Activated CD4-positive, alpha-beta T cell treated with anti-CD3 and anti-CD28 coated beads for 24 hours (primary cell): ENCODE measurements around the gene SERAC1.

Experiments
- DNase-seq, 2 donors: peaks; one replicate each; pipeline ENCODE4 v3.0.0-alpha.2; 2020; ENCODE audit warnings: low read depth in 2 of 2

SERAC1 gene

DNA sequence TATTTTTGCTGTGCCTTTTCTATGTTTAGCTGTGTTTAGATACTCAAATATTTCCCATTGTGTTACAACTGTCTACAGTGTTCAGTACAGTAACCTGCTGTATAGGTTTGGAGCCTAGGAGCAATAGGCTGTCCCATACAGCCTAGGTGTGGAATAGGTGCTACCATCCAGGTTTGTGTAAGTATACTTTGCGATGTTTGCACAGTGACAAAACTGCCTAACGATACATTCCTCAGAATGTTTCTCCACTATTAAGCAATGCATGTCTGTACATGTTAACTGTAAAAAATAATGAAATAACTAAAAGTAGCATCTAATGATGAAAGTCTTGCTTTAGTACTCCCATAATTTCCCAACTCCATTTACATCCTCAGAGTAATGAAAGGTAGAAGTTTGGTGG is 46.0 kb downstream of the SERAC1 start:
- no peak for DNase-seq

DNA sequence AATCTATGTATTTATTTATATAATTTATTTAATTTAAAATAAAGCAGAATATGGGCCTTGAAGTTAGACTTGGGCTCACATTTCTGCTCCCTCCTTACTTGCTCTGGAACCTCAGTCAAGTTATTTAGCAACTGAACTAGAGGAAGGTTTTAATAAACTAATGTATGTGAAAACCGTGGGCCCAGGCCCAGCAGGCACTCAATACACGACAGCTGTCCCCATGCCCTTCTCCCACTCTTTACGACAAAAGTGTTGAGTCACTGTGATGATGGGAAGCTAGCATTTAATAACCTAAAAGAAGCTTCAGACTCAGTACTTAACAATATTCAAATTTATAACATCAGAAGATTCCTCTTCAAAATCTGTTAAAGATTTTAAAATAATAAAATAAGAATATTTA is 46.7 kb downstream of the SERAC1 start:
- DNase-seq, result no peak

DNA sequence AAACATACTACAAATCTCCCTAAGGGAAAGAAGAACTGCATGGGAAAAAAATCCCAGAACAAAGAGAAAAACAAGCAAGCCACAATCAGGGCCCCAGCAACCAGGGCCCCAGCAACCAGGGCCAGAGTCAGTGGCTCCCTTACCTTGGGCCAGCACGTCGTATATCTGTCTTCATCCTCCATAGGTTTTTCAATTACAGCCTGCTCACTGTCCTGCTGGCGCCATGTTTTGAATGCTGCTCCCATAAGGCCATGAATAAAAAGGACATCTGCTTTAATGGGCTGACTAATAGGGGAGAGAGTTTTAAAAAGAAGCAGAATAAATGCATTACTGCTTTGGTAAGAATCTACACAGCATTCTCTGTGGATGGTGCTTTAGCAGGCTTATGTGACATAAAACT is 49.2 kb downstream of the SERAC1 start:
- no peak for DNase-seq

DNA sequence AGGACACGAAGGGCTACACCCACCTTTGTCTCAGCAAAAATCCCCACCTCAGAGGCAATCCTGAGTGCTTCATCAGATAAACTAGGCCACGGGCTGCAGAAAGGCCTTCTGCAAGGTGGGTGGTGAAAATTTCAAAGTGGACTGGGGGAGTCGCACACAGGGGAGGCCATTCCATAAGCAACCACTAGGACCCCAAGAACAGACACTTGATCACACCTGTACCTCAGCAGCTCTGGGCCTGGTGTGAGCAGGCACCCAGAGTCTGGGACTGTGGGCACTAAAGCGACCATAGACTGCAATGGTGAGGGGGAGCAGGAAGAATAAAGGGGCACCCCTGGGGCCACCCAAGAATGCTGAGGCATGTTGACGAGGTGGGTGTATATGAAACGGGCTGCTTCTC is 52.6 kb downstream of the SERAC1 start:
- DNase-seq, result no peak

DNA sequence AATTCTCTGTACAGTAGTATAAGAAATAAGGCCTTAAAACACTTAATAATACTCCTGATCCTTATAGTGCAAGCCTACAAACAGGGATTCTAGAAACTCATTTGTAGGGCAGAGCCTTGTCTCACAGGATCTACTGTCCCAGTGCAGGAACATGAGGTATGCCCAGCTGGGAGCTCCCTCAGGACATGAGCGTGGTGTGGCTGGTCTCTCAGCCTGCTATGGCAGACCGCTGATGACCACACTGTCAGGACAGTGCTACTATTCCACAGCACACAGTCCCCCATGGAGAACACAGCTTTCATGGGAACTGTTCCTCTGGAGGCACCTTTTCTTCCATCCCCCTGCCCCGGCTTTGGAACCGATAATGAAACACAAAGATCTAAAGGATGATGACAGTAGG is 53.0 kb downstream of the SERAC1 start:
- DNase-seq, result no peak

DNA sequence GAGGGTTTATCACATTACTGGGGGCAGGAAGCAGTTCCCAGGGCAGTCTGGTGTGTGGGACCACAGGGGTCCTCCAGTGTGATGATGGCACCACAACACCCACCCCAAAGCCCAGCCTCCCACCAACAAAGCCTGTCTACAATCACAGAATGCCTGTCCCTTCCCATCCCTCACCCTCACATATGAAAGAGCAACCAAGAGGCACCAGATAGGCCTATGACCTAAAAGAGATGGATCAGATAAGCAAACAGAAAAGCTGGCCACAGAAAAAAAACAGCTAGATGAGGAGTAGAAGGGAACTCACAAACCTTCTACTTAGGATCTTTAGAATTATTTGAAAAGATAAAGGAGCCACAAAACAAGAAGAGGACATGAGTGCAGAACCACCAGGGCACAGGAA is 54.3 kb downstream of the SERAC1 start:
- no peak for DNase-seq

DNA sequence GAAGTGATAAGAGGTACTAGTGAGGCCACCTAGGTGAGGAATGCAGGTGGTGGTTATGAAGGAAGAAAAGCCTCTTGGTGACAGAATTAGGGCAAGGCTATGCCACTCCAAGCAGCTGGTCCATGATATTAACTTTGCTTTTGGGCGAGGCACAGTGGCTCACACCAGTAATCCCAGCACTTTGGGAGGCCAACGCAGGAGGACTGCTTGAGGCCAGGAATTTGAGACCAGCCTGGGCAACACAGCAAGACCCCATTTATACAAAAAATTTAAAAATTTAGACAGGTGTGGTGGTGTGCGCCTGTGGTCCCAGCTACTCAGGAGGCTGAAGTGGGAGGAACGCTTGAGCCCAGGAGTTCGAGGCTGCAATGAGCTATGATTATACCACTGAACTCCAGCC is 56.1 kb downstream of the SERAC1 start:
- DNase-seq, result no peak

DNA sequence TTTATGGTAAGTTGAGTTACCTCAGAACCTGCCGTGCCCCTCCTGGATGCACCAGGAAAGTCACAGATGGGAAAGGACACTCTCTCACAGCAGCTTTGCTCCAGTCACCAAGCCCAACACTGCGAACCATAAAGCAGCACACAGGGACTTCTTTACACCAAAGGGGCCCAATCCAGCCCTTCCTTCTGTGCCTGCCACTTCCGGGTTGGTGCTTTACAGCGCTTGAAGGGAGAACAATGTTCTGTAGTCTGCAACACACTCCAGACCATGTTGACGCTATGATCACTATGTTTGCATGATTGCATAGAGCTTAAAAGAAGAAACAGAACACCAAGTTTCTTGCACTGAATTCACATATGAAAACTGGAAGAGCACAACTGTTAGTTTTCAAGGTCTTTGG is 57.1 kb downstream of the SERAC1 start:
- DNase-seq, result no peak

DNA sequence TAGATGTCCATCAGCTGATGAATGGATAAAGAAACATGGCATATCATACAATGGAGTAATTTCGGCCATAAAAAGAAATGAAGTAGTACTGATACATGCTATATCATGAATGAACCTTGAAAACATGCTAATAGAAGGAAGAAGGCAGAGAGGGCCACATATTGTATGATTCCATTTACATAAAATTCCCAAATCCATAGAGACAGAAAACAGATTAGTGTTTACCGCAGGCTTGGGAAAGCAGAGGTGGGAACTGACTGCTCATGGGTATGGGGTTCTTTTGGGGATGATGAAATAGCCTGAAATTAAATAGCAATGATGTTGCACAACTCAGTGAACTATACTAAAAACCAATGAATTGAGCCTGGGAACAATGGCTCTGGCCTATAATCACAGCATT is 58.3 kb downstream of the SERAC1 start:
- no peak for DNase-seq

DNA sequence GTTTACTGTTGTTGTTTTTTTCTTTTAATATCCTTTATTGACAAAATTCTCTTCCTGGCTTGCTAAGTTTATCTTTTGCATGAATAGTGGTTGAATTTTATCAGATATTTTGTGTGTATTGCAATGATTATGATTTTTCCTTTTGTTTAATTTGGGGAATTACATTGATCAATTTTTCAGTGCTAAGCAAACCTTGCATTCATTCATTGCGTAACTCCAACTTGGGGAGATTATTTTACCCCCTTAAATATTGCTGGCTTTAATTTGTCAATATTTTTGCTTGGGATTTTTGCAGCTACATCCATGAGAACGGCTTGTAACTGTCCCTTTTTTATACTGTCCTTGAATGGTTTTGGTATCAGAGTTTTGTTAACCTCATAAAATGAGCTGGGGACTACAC is 63.4 kb downstream of the SERAC1 start:
- DNase-seq, result no peak

DNA sequence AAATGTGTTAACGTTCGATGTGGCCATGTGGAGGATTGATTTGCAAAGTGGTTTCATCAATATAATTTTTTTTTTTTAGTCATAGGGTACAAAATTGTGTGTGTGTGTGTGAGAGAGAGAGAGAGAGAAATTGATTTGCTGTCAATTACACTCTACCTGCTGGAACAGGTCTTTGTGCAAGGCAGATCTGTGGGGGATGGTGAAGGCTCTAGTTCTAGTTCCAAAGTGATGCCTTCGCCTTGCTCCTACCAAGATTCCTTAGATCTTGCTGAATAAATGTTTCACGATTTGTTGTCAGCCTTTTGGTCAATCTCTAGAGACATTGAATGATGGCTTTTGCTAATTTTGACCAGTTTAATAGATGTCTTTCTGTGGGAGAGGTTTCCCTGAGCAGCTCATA is 64.8 kb downstream of the SERAC1 start:
- DNase-seq, result no peak

DNA sequence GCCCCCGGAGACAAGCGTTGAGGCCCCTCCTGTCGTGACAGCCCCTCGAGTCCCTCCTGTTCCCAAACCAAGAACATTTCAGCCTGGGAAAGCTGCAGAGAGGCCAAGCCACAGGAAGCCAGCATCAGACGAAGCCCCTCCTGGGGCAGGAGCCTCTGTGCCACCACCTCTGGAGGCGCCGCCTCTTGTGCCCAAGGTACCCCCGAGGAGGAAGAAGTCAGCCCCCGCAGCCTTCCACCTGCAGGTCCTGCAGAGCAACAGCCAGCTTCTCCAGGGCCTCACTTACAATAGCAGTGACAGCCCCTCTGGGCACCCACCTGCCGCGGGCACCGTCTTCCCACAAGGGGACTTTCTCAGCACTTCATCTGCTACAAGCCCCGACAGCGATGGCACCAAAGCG is 72.4 kb downstream of the SERAC1 start:
- DNase-seq, result no peak

DNA sequence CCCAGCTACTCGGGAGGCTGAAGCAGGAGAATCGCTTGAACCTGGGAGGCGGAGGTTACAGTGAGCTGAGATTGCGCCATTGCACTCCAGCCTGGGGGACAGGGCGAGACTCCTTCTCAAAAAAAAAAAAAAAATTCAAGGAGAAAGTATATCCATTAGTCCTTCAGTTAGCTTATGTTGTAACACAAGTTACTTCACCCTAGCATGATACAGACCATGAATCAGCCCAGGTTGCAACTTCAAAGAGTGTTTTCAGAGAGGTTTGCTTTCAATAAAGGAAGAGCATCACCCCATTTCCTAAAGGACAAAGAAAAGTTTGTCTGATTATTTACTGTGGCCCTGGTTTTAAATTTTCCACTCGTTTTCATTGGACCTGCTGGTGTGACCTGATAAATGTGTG is 73.0 kb downstream of the SERAC1 start:
- DNase-seq, result no peak

DNA sequence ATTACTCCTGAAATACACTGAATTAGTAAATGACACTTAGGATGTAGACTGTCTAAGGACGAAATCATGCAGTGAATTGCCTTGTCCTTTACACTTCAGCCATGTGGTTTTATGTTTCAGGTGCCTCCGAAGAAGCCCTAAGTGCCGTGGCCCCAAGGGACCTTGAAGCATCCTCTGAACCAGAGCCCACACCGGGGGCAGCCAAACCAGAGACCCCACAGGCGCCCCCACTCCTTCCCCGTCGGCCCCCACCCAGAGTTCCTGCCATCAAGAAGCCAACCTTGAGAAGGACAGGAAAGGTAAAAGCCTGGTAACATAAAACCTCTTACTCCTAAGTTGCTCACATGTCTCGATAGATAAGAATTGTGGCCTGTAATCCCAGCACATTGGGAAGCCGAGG is 75.3 kb downstream of the SERAC1 start:
- no peak for DNase-seq

DNA sequence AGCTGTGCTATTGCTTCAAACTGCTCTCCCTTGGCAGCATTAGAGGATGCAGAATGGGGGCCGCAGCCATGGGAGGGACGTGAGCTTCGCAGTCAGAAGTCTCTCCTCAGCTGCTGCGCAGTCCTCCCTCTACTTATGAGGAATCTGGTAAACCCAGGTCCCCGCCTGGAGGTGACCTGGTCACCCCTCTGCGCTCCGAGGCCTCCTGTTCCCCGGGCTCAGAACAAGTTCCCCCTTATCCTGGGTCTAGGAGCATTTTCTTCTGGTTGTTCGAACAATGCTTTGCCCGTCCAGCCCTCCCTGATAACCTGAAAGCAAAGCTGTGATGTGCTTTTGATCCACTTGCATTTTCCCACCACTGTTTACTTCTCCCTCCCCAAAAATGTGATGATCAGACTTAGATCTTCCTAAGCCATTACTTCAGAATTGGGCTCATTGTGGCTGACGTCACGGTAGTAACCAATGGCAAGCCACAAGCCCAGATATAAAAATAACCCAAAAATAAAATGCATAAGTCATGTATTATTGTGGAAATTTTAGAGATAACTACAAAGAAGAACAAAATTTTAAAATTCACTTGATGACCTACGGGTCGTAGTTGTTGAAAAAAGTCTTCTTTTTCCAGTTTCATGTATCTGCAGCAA is 80.7 kb downstream of the SERAC1 start:
- DNase-seq, result no peak

DNA sequence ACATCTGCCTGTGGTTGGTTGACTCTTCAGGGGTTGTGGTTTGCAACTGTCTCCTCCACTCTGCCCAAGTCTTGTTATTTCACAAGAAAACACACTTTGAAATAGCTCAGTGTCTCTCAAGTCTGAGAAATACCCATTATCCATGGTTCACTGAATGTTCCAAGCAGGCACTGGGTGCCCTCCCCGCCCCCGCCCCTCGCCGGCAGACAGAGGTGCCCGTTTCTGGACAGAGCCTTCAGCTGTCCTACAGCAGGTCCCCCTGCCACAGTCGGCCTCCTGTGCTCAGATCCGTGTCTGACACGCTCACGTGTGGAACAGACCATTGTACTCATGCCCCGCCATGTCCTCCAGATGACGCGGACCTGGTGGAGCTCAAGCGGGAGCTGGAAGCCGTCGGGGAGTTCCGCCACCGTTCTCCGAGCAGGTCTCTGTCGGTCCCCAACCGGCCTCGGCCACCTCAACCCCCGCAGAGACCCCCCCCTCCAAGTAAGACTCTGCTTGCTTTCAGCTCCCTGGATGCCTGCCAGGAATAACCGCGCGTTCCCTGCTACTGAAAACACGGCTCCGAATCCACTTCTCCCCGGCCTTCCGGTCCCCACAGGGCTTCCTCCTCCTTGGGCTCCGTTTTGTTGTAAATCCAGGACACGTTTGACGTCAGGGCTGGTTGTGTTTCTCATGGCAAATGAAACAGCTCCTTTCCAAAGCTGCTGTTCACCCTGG is 81.4 kb downstream of the SERAC1 start:
- DNase-seq, result no peak

DNA sequence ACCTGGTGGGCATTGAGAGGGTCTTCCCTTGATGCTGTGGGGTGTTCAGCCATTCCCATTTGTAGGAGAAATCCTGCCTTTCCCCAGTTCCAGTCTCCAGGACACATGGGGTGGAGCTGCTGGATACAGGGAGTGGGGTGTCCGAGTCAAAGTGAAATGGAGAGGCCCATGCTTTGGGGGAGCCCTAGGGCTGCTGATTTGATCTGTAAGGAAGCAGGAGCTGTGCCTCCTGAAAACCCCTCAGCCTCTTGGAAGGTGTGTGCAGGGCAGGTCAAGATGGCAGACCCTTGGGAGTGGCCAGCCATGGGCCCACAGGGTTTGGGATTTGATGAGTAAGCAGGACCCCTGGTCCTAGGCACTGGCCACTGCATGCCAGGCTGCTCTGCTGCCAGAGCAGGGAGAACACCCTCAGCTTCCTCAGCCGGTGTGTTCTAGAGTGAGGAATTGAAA is 82.0 kb downstream of the SERAC1 start:
- no peak for DNase-seq

DNA sequence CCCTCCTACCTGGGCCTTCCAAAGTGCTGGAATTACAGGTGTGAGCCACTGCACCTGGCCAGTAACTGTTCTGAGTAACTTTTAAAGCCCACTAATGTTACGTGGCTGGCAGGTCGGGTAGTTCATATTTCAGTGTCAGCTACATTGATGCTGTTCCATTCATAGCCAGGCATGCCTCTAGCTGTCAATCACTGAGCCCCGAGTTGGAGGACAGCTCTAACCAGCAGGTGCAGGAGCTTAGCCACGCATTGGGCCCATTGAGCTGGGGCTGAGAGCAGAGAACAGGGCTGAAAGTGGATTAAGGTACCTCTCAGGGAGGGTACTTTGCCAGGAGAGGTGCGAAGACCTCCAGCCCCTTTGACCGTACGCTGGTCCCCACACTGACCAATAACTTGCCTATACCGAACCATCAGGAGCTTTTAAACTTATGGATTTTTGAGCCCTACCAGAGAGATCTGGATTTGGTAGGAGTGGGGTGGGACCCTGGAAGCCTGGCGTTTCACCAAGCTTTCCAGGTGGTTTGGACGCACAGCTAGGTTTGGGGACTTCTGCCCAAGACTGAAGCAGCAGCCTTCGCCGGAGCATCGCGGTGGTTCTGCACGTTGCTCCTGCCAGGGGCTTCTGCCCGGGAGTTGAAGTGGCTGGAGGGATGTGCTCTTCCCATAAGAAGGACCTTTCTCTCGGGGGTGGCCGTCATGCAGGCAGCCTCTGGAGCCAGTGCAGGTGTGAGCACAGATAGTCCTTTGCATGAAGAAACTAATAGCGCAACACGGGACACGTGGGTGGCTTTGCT is 82.6 kb downstream of the SERAC1 start:
- DNase-seq, result no peak

DNA sequence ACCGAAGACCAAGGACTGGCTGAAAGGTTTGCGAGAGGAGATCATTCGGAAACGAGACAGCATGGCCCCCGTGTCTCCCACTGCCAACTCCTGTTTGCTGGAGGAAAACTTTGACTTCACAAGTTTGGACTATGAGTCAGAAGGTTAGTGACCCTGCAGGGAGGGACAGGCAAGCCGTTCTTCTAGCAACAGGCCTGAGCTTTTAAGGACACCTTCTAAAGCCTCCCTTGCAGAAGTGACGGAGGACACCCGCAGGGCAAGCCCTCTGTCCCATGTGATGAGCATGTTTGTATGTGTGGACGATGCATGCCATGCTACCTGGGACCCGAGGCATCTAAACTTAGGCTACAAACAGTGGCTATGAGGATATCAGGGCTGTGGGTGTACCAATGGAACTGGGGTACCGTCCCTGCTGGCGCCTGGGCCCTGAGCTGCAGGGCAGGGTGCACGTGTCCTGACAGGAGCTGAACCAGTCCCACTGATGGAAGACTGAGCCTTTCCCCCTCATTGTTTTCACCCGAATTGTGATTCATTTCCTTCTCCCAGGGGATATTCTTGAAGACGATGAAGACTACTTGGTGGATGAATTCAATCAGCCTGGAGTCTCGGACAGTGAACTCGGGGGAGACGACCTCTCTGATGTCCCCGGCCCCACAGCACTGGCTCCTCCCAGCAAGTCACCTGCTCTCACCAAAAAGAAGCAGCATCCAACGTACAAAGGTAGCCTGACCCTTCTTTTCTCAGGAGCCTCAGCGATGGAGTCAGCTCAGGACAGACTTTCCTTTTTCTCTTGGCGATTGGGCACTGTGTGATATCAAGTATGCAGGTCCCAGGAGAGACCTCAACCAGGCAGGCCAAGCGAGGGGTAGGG is 84.4 kb downstream of the SERAC1 start:
- no peak for DNase-seq

DNA sequence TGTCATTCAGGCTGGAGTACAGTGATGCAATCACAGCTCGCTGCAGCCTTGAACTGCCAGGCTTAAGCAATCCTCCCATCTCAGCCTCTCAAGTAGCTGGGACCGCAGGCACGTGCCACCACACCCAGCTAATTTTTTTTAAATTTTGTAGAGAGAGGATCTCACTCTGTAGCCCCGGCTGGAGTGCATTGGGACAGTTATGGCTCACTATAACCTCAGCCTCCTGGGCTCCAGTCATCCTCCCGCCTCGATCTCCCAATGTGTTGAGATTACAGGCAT is 86.5 kb downstream of the SERAC1 start:
- no peak for DNase-seq

DNA sequence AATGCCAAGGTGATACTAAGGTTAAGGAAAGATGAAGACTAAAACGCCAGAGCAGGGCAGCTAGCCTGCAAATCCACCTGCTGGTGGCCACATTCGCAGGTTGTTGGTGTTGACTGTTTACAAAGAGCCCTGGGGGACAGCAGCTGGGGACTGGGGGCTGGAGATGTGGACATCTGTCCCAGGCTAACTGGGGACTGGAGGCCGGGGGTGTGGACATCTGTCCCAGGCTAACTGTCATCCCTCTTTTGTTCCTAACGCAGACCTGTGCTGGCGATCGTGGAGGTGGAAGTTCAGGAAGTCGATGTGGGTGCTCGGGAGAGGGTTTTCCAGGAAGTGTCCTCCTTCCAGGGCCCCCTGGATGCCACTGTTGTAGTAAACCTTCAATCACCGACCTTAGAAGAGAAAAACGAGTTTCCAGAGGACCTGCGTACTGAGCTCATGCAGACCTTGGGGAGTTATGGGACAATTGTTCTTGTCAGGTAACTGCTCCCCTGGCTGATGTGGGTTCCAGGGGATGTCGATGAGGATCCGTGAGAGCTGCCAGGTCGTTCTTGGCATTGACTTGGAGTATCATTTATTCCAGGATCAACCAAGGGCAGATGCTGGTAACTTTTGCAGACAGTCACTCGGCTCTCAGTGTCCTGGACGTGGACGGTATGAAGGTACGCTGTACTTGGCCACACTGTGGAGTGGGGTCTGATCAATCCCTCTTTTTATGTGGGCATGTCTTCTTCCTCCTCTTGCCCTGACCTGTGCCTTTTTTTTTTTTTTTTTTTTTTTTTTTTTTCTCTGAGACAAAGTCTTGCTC is 87.0 kb downstream of the SERAC1 start:
- DNase-seq, result no peak
